ENCODE results near the gene PEAR1. TPM values are rescaled to one million over a fixed set of nuclear protein-coding genes. Genes with fewer than 3 reads are reported as not detected.

The PEAR1 gene
- total RNA-seq, 1 donor: 10.8 TPM

DNA sequence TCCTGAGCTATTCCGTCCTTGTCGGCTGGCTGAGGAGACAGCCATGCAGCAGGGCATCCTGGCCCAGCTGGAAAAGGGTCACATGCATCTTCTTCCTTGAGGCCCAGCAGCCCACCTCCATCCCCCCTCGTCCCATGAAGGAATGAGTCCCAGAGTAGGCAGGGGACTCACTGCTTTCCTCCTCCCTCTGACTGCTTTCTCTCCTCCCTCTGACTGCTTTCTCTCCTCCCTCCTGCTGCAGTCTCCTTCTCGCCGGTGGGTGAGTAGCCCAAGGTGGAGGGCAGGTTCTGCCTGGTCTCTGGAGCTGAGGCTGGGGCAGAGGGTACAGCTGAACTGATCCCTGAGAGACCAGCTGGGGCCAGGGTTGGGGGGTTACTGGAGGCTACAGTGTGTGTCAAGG is 19.4 kb upstream of the PEAR1 start:
- TF ChIP-seq, protein P1, sequence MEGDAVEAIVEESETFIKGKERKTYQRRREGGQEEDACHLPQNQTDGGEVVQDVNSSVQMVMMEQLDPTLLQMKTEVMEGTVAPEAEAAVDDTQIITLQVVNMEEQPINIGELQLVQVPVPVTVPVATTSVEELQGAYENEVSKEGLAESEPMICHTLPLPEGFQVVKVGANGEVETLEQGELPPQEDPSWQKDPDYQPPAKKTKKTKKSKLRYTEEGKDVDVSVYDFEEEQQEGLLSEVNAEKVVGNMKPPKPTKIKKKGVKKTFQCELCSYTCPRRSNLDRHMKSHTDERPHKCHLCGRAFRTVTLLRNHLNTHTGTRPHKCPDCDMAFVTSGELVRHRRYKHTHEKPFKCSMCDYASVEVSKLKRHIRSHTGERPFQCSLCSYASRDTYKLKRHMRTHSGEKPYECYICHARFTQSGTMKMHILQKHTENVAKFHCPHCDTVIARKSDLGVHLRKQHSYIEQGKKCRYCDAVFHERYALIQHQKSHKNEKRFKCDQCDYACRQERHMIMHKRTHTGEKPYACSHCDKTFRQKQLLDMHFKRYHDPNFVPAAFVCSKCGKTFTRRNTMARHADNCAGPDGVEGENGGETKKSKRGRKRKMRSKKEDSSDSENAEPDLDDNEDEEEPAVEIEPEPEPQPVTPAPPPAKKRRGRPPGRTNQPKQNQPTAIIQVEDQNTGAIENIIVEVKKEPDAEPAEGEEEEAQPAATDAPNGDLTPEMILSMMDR (IDR thresholded peaks at IDR 0.05; ENCODE audit: insufficient read depth, low read length): no peak
- H3K4me3 ChIP-seq (ENCODE audit: low read depth, low read length): no peak overlapping the region
- DNase-seq (ENCODE audit: low read depth): no peak

DNA sequence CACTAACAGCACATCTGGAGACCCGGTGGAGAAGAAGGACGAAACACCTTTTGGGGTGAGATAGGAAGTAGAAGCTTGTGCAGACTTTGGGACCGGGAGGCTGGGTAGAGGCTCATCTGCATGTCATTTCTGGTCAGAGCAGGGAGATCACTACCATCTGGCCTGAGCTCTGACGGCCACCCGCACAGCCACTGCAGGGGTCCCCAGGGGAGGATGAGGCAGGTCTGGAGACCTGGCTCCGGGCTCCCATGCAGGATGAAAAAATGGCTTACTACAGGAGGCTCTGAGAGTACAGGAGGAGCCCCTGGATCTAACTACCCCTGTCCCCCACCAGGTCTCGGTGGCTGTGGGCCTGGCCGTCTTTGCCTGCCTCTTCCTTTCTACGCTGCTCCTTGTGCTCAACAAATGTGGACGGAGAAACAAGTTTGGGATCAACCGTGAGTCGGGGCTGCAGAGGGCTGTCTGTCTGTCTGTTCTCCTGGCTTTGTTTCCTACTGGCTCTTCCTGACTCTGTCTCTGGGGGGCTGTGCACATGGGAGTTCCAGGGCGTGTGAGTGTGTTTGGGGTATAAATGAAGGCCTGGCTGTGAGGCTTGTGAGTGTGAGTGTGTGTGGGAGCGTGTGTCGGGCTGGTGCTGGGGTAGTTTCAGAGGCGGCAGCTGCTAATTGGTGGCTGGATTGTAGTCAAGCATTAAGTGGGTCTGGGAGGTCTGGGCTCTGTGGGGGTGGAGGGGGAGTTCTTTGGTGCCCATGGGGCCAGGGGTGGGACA is 18.8 kb upstream of the PEAR1 start:
- TF ChIP-seq, protein P1 (IDR thresholded peaks at IDR 0.05; ENCODE audit: insufficient read depth, low read length): no peak
- no peak overlapping the region for H3K4me3 ChIP-seq (ENCODE audit: low read depth, low read length)
- DNase-seq (ENCODE audit: low read depth): no peak

DNA sequence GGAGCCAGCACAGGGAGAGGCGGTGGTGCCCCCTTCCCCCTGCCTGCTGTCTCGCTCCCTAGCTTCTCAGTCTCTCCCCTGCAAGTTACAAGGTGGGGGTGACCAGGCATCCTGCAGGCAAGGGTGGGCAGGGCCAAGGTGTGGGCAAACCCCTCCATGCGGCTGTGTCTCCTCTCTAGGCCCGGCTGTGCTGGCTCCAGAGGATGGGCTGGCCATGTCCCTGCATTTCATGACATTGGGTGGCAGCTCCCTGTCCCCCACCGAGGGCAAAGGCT is 18.2 kb upstream of the PEAR1 start:
- H3K4me3 ChIP-seq (ENCODE audit: low read depth, low read length): no peak overlapping the region
- no peak for DNase-seq (ENCODE audit: low read depth)
- TF ChIP-seq, protein P1 (IDR thresholded peaks at IDR 0.05; ENCODE audit: insufficient read depth, low read length): no peak

DNA sequence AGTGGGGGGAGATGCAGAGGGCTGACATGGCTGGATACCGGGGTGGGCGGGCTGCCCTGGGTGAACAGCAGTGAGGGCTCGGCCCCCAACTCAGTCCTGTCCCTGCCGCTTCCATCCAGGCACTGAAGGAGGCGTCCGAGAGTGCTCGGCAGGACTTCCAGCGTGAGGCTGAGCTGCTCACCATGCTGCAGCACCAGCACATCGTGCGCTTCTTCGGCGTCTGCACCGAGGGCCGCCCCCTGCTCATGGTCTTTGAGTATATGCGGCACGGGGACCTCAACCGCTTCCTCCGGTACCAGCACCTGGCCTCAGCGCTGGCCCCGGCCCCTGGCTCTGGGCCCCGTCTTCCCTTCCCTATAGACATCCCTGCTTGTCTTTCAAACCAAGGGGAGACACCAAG is 17.2 kb upstream of the PEAR1 start:
- no peak for DNase-seq (ENCODE audit: low read depth)
- TF ChIP-seq, protein P1 (IDR thresholded peaks at IDR 0.05; ENCODE audit: insufficient read depth, low read length): no peak
- no peak overlapping the region for H3K4me3 ChIP-seq (ENCODE audit: low read depth, low read length)

DNA sequence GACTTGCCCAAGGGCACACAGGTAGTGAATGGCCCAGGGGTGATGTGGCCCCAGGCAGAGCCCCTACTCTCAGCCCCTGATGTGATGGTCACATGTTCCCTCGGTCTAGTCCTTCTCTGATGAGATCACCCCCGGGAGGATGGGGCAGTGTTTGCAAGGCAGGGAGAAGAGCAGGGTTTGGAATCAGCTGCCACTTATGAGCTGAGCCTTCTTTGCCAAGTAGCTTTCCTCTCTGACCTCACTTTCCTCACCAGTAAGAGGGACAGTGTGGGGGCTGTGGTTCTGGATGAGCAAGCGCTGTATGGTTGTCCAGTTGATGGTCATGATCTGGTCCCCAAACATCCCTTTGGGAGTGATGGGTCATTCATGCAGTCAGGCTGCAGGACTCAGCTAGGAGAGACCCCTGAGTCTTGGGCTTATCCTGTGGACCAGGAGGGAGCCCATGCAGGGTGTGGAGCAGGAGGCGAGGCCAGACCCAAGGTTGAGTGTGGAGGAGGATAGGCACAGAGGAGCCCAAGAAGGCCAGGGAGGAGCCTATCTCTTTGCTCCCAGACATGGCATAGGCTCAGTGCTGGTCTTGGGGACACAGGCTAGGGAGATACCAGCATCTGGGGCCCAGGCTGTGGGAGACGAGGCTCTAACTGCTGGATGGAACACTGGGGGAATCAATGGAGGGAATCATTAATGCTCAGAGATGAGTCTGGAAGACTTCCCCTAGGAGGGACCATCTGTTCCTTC is 15.9 kb upstream of the PEAR1 start:
- DNase-seq (ENCODE audit: low read depth): no peak
- H3K4me3 ChIP-seq (ENCODE audit: low read depth, low read length): no peak overlapping the region
- TF ChIP-seq, protein P1 (IDR thresholded peaks at IDR 0.05; ENCODE audit: insufficient read depth, low read length): no peak

DNA sequence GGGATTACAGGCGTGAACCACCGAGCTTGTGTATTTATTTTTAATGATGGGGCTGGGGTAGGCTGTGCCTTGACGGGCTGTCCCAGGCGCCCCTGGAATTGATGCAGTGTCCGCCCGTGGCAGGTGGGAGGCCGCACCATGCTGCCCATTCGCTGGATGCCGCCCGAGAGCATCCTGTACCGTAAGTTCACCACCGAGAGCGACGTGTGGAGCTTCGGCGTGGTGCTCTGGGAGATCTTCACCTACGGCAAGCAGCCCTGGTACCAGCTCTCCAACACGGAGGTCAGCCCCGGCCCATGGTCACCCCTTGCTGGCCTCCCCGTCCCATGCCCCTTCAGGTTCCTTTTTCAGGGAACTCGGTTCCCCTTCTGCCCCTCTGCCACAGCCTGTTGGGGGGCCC is 13.6 kb upstream of the PEAR1 start:
- TF ChIP-seq, protein P1 (IDR thresholded peaks at IDR 0.05; ENCODE audit: insufficient read depth, low read length): no peak
- no peak for DNase-seq (ENCODE audit: low read depth)
- H3K4me3 ChIP-seq (ENCODE audit: low read depth, low read length): no peak overlapping the region

All from fibroblast of the aortic adventitia (primary cell).